Measurements from ENCODE around the gene RAPGEF1. TPM values are rescaled to one million over a fixed set of nuclear protein-coding genes. Genes with fewer than 3 reads are reported as not detected.
A peak's percentile ranks its signal among the peaks of the same experiment; 100 is the strongest.

Gene RAPGEF1
- total and polyA plus RNA-seq, 7 donors, result 14.4 to 58.2 (median 45.3) TPM

DNA sequence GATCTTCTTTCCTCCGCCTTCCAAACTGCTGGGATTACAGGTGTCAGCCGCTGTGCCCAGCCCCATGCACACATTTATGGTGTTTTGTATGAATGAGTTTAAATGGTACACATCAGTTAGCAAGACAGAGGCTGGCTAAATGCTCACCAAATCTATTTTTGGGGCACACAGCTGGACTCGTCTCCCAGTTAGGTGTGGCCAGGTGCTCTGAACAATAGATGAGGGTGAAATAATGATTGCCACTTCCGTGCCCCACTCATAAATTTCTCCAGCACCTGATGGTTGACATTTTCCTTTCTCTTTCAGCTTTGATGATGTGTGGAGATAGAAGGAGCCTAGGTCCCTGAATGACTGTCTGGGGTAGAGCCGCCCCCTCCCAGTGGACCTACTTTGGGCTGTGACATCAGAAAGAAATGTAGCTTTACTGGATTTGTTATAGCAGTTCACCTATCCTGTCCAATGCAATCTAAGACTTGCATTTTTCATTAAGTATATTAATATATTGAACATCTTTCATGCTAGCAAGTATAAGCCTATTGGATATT lies 8.6 kb upstream of the RAPGEF1 start:
- H3K4me1 ChIP-seq, result no peaks in the 10 kb centered on the region
- TF ChIP-seq EP300 (IDR thresholded peaks at IDR 0.05) (no peak), POLR2AphosphoS5 (IDR thresholded peaks at IDR 0.05) (no peak), POLR2A (IDR thresholded peaks at IDR 0.05) (no peak)
- TF ChIP-seq, protein P1, sequence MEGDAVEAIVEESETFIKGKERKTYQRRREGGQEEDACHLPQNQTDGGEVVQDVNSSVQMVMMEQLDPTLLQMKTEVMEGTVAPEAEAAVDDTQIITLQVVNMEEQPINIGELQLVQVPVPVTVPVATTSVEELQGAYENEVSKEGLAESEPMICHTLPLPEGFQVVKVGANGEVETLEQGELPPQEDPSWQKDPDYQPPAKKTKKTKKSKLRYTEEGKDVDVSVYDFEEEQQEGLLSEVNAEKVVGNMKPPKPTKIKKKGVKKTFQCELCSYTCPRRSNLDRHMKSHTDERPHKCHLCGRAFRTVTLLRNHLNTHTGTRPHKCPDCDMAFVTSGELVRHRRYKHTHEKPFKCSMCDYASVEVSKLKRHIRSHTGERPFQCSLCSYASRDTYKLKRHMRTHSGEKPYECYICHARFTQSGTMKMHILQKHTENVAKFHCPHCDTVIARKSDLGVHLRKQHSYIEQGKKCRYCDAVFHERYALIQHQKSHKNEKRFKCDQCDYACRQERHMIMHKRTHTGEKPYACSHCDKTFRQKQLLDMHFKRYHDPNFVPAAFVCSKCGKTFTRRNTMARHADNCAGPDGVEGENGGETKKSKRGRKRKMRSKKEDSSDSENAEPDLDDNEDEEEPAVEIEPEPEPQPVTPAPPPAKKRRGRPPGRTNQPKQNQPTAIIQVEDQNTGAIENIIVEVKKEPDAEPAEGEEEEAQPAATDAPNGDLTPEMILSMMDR (IDR thresholded peaks at IDR 0.05), result no peak
- DNase-seq, result no peak
- intact Hi-C loops (cut with DNase I), result loop anchor here (10.0 kb wide), 1 partner anchor 244 kb away; the partner anchor contains the start of gene POMT1
- no peak overlapping the region for H3K27ac ChIP-seq
- H3K27me3 ChIP-seq, result no peaks in the 10 kb centered on the region
- H3K4me3 ChIP-seq, result no peak overlapping the region
- 41 to 72% methylated on average over 5 of the region's 5 CpGs for WGBS, 2 donors
- H3K9me3 ChIP-seq, result no peaks in the 10 kb centered on the region
- no peaks in the 10 kb centered on the region for H3K36me3 ChIP-seq

- TF ChIP-seq EP300 (IDR thresholded peaks at IDR 0.05) (no peak), POLR2AphosphoS5 (IDR thresholded peaks at IDR 0.05) (no peak), POLR2A (IDR thresholded peaks at IDR 0.05) (no peak)
- TF ChIP-seq, protein P1 (IDR thresholded peaks at IDR 0.05), result peak in 2 of 4 experiments; percentile 26 to 35
- no peaks in the 10 kb centered on the region for H3K9me3 ChIP-seq
- H3K36me3 ChIP-seq, result no peaks in the 10 kb centered on the region
- intact Hi-C loops (cut with DNase I), result loop anchor here (10.0 kb wide), 1 partner anchor 243 kb away; the partner anchor contains the start of gene POMT1
- no peaks in the 10 kb centered on the region for H3K4me1 ChIP-seq
- 30 to 42% methylated on average over 5 of the region's 5 CpGs for WGBS, 2 donors
- no peak overlapping the region for H3K4me3 ChIP-seq
- H3K27ac ChIP-seq, result no peak overlapping the region
- no peaks in the 10 kb centered on the region for H3K27me3 ChIP-seq
- DNase-seq, result no peak
Observed at GRCh38 chr9:131747352-131747751, 7.5 kb upstream of the RAPGEF1 start.

- Histone ChIP-seq H3K36me3 (no peaks in the 10 kb centered on the region), H3K9me3 (no peaks in the 10 kb centered on the region), H3K27me3 (no peaks in the 10 kb centered on the region), H3K4me1 (no peaks in the 10 kb centered on the region), H3K4me3 (no peak overlapping the region), H3K27ac (no peak overlapping the region)
- no peak for TF ChIP-seq POLR2A (IDR thresholded peaks at IDR 0.05)
- TF ChIP-seq, protein P1 (IDR thresholded peaks at IDR 0.05), result no peak
- TF ChIP-seq EP300 (IDR thresholded peaks at IDR 0.05), result no peak
- no peak for TF ChIP-seq POLR2AphosphoS5 (IDR thresholded peaks at IDR 0.05)
- intact Hi-C loops (cut with DNase I), result loop anchor here (10.0 kb wide), 1 partner anchor 241 kb away; the partner anchor contains the start of gene POMT1
- no peak for DNase-seq
- 90 to 92% methylated on average over 2 of the region's 2 CpGs for WGBS, 2 donors
Observed at GRCh38 chr9:131745610-131746009, 5.7 kb upstream of the RAPGEF1 start.

- TF ChIP-seq EP300 (IDR thresholded peaks at IDR 0.05) (no peak), POLR2A (IDR thresholded peaks at IDR 0.05) (no peak), POLR2AphosphoS5 (IDR thresholded peaks at IDR 0.05) (no peak)
- TF ChIP-seq, protein P1 (IDR thresholded peaks at IDR 0.05), result no peak
- Histone ChIP-seq H3K9me3 (no peaks in the 10 kb centered on the region), H3K27ac (no peak overlapping the region), H3K4me1 (peaks cover 0 to 3% (median 0%) of the 10 kb centered on the region in 4 donors), H3K4me3 (no peak overlapping the region), H3K36me3 (no peaks in the 10 kb centered on the region), H3K27me3 (no peaks in the 10 kb centered on the region)
- no peak for DNase-seq
- 77 to 84% methylated on average over 8 of the region's 8 CpGs for WGBS, 2 donors
- intact Hi-C loops (cut with DNase I), result loop anchor here (5.0 to 10.0 kb wide), 2 partner anchors 240 to 397 kb away; partner anchors contain the start of gene POMT1
Observed at GRCh38 chr9:131744720-131745201, 4.9 kb upstream of the RAPGEF1 start.

All from sigmoid colon (tissue), 7 donors.